GM21381 (cell line): ENCODE data around the gene DNAJB5.
"Not testable (repeated sequence)": the region's sequence is repeated elsewhere in the genome, so short reads cannot be mapped to it uniquely, and the experiment has no call there.

Experiments
- ATAC-seq: cut with Tn5 transposase; IDR thresholded peaks from one replicate; pipeline ENCODE4 v1.9.1; 2021; ENCODE audit warnings: mild to moderate bottlenecking, moderate library complexity; ENCODE audit not compliant: unreplicated experiment

DNAJB5 gene

DNA sequence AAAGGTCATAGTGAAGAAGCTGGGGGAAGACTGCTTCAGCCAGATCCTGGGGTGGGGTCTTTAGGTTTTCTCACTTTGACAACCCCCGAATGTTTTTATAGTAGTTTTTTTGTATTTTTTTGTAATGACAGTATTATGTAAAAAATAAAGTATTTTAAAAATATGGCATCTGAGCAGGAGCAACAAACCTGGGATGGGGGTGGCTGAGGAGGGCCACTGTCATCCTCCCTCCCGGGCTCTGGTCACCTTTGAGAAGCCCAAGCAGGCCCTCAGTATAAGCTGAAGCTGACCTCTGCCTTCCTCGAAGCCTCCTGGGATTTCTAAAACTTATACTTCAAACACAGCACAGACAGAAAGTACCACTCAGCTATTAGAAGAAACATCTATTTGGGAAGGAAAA is 8.7 kb downstream of the DNAJB5 start:
- ATAC-seq: no peak

DNA sequence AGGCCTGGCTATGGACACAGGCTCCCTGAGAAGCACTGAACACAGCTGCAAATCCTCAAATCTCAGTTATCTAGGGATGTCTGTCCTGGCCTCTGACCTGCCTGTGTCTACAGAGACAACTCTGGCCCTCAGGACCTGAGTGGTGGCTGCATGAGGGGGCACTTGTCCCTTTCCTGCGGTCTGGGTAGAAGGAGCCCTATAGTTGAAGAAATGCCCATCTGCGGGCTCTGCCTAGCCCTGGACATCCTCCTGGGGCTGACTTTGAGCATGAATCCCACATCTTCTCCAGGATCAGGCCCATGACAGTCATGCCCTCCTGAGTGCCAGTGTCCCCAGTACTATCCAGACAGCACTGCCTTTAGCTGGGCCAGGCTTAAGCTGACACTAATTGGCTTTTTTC is 10.0 kb downstream of the DNAJB5 start:
- no peak for ATAC-seq

GRCh38 chr9:35000535-35001284 is 11.2 kb downstream of the DNAJB5 start:
- ATAC-seq: no peak

- ATAC-seq: no peak
These were observed 11.7 kb downstream of the DNAJB5 start for GRCh38 chr9:35001285-35001677.

- peak; percentile 37 for ATAC-seq
These were observed 12.4 kb downstream of the DNAJB5 start for GRCh38 chr9:35001803-35002502.

- no peak for ATAC-seq
These were observed 13.1 kb downstream of the DNAJB5 start for GRCh38 chr9:35002623-35003022.

- ATAC-seq: not testable (repeated sequence)
These were observed 14.8 kb downstream of the DNAJB5 start for GRCh38 chr9:35004299-35004698.

GRCh38 chr9:35010351-35010958 is 20.9 kb downstream of the DNAJB5 start:
- ATAC-seq: no peak

DNA sequence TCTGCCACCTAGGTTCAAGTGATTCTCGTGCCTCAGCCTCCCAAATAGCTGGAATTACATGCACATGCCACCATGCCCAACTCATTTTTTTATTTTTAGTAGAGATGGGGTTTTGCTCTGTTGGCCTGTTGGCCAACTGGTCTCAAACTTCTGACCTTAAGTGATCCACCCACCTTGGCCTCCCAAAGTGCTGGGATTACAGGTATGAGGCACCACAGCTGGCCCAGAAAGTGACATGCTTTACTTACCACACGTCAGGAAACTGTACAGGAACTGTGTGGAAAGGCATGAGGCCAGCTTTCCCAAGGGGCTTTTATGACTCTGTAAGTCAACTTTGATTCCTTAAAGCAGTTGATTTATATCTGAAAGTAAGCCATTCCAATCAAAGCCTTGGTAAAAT is 25.0 kb downstream of the DNAJB5 start:
- no peak for ATAC-seq

GRCh38 chr9:35023443-35023842 is 33.9 kb downstream of the DNAJB5 start:
- not testable (repeated sequence) for ATAC-seq

DNA sequence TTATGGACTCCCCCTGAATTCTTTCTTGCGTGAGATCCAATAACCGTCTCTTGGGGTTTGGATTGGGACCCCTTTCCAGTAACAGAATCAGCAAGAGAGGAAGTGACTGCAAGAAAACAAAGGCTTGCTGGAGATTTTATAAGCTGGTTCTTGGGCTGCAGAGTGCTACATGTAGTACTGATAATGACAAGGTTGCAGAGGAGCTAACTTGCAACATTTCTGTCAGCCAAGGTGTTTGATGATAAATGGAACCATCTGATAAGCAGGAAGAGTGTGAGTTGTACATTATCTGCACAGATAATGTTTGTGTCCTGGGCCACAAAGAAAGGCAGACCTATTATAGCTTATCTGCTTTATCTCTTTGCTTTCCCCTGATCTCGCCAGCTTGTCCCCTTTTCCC is 37.1 kb downstream of the DNAJB5 start:
- ATAC-seq: no peak

DNA sequence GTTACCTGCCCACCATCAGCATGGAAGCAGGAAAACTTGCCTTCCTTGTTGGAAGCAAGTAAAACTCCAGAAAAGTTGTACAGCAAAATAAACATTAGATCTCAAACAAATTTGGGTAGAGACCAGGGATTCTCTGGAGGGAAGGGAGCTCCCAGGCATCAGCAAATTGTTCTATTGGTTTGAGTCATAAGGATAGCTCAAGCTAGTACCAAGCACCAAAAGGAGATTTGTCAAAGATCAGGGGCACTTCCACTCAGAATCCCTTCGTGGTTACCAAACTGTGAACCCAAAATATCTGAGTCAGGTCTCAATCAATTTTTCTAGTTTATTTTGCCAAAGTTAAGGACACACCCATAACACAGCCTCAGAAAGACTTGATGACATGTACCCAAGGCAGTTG is 37.8 kb downstream of the DNAJB5 start:
- no peak for ATAC-seq

DNA sequence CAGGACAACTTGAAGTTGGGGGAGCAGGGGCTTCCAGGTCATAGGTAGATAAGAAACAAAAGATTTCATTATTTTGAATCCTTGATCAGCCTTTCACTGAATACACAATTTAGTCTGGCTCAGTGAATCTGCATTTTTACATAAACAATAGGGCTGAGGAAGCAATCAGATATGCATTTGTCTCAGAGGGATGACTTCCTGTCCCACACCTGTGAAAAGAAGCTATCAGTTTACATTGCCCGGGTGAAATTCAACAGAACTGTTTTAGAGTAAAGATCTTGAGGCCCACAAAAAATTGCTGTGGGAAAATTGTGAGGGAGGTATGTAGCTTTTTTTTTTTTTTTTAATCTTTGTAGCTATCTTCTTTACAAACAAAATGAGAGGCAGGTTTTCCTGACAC is 38.3 kb downstream of the DNAJB5 start:
- no peak for ATAC-seq

DNA sequence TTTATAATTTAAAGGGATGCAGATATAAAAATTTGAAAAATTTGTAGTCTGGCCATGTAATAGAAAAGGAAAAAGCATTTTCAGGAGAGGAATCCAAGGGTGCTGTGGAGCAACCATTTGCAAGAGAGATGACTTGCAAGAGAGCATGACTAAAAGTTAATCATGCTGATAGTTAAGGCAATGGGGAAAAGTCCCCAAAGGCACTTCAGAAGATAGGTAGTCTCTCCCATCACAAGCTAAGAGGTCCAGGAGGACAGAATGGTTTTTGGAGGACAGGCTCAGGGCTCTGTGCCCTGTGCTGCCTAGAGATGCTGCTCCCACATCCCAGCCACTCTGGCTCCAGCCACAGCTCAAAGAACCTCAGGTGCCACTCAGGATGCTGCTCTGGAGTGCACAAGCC is 38.8 kb downstream of the DNAJB5 start:
- no peak for ATAC-seq

DNA sequence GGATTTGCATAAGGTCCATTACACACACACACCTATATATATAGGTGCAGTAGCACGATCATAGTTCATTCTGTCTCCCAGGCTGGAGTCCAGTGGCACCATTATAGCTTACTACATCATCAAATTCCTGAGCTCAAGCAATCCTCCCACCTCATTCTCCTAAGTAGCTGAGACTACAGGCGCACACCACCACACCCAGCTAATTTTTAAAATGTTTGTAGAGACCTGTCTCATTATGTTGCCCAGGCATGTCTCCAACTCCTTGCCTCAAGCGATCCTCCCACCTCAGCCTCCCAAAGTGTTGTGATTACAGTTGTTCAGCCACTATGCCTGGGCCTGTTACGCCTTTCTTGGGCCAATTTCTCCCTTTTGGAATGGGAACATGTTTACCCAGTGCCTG is 39.7 kb downstream of the DNAJB5 start:
- no peak for ATAC-seq

DNA sequence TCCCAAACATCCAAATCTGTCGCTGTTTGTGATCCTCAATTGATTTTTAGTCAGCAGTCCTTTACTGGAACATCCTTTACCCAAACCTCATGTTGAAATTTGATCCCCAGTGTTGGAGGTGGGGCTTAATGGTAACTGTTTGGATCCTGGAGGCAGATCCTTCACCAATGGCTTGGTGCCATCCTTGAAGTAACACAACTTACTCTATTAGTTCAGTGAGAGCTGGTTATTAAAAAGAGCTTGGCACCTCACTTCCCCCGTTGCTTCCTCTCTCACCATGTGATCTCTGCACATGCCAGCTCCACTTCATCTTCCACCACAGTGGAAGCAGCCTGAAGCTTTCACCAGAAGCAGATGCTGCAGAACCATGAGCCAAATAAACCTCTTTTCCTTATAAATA is 40.3 kb downstream of the DNAJB5 start:
- ATAC-seq: no peak

- ATAC-seq: no peak
These were observed 43.6 kb downstream of the DNAJB5 start for GRCh38 chr9:35033101-35033500.

DNA sequence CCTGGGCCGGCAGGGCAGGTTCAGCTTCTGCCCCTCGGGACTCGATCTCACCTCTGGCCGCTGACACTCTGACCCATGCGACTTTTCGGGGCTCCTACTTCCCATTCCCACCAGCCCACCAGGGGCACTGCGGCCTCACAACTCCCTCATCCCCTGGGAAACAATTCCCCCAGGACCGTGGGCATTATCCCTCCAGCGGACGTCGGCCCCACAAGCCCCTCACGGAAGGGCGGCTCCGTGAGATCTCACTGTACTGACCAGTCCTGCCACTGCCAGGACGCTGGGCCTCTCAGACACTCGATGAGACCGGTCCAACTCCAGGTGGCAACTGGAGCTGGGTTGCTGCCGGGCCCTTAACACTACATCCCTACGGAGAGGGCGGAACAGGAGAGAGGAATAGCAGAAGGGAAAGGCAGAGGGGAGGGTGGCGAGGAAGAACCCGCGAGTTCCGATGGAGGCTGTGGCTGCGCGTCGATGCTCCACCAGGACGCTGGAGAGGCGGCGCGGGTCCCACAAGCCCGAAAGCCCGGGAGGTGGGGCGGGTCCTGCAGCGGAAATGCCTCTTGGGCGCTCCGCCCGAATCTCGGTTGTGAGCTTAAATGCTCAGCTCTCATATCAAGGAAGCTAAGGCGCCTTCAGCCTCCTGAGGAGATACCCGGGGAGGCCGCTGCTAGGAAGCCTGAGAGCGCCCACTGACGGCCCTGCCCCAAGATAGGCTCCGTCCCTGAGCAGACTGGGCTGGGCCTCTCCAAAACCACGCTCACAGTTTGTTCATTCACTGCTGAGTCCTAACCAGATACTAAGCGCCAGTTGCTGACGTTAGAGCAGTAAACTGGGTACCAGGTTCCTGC is 46.5 kb downstream of the DNAJB5 start:
- ATAC-seq: no peak

DNA sequence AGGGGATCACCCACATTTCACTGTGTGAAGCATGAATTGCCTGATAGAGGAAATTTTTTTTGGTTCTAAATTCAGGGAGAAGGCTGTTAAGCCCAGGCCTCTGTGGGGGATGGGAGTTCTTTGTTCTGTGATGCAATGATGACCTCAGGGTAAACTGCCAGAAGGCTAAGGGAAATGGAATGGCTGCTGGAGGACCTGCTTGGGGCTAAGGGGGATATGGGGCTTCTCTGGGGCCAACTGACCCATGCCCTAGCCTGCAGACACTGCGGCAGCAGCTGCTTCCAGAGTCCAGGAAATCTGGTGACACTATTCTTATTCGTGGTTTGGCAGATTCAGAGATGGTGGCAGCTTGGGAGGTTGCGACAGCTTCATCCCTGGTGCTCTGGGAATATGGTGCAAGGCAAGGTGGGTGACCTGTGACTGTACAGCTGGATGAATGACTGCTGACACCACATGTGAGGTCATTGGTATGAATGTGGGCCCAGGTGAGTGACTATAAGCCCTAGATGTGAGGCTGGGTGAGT is 52.6 kb downstream of the DNAJB5 start:
- ATAC-seq: no peak

DNA sequence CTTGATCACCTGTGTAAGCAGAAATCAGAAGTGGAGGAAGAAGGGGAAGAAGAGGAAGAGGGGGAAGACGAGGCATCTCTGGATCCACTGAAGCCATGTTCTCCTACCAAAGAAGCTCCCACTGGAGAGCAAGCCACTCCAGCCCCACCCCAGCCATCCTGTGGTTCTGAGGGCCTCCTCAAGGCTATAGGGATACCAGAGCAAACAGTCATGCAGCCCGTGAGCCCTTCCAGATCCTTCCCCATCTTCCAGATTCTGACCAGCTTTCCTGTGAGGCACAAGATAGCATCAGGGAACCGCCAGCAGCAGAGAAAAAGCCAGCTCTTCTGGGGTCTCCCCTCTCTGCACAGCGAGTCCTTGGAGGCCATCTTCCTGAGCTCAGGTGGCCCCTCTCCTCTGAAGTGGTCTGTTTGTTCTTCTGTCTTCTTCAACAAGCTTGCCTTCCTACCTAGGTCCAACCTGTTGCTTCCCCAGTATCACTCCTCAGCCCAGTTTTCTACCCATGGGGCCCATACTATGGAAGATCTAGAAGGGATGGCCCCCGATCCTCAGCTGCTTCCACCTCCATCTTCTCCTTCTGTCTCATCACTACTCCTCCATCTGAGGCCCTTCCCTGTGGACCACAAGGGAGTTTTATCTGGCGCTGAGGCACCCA is 53.5 kb downstream of the DNAJB5 start:
- ATAC-seq: no peak

DNA sequence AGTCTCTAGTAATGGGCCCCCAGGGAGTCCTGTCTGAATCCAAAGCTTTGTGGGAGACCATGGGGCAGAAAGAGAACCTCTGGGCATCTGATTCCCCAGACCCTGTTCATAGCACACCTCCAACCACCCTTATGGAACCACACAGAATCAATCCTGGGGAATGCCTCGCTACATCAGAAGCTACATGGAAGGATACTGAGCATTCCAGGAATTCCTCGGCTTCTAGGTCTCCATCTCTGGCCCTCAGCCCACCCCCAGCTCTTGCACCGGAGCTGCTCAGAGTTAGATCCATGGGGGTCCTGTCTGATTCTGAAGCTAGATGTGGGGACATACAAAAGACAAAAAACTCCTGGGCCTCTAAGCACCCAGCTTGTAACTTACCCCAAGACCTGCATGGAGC is 54.5 kb downstream of the DNAJB5 start:
- ATAC-seq: no peak
